GM23338 (cell line): Measurements from ENCODE around the gene STPG1.

Source experiments
- EZH2 ChIP-seq: fragments of 200-600 bp; sonication (generic); IDR thresholded peaks from one replicate; pipeline ENCODE4 v1.8.0; 2017; ENCODE audit warnings: antibody characterized with exemption, mild to moderate bottlenecking, low read depth; ENCODE audit not compliant: unreplicated experiment
- STAT1 ChIP-seq: IDR thresholded peaks from one replicate; pipeline ENCODE4 v1.6.1; 2016; ENCODE audit warnings: antibody characterized with exemption; ENCODE audit not compliant: unreplicated experiment
- ZNF114 ChIP-seq: fragments of 250-450 bp; sonication (Bioruptor Pico); IDR thresholded peaks from 2 replicates; pipeline ENCODE4 v1.5.0; 2020; ENCODE audit warnings: mild to moderate bottlenecking, moderate library complexity
- ZNF331 ChIP-seq: fragments of 250-450 bp; sonication (Bioruptor Pico); IDR thresholded peaks from 2 replicates; pipeline ENCODE4 v1.5.0; 2020; ENCODE audit warnings: low read depth, mild to moderate bottlenecking, moderate library complexity
- TF ChIP-seq, protein P1 (sequence below): IDR thresholded peaks from one replicate; pipeline ENCODE4 v1.6.1; 2018; ENCODE audit warnings: antibody characterized with exemption; ENCODE audit not compliant: unreplicated experiment
- TF ChIP-seq, protein P2 (sequence below), 2 experiments: fragments of 200-600 bp in 1 of 2; sonication (generic) in 1 of 2; conservative IDR thresholded peaks; 2 replicates each; pipeline versions ENCODE4 v1.5.1 to v1.6.1; 2016 to 2017; ENCODE audit warnings: antibody characterized with exemption in 2 of 2, low read depth in 2 of 2, mild to moderate bottlenecking in 2 of 2, moderate library complexity in 1 of 2
- TF ChIP-seq, protein P3 (sequence below): IDR thresholded peaks from 2 replicates; pipeline ENCODE4 v1.6.1; 2016; ENCODE audit warnings: antibody characterized with exemption

DNA sequence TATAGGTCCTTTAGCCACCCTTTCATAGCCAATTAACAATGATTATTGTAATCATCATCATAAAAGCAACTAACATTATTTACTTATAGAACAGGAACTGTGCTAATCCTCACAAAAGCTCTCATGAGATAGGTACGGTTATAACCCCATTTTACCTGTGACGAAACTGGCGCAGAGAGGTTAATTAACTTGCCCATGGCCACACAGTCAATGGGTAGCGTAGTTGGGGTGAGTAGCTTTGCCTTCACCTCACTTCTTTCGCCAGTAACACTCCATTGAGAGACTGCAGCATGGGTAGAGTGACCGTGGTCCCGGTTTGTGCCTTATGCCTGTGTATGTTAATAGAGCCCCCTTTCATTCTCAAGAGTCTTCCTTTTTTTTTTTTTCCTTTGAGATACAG is 12.3 kb upstream of the STPG1 start:
- TF ChIP-seq, protein P1, sequence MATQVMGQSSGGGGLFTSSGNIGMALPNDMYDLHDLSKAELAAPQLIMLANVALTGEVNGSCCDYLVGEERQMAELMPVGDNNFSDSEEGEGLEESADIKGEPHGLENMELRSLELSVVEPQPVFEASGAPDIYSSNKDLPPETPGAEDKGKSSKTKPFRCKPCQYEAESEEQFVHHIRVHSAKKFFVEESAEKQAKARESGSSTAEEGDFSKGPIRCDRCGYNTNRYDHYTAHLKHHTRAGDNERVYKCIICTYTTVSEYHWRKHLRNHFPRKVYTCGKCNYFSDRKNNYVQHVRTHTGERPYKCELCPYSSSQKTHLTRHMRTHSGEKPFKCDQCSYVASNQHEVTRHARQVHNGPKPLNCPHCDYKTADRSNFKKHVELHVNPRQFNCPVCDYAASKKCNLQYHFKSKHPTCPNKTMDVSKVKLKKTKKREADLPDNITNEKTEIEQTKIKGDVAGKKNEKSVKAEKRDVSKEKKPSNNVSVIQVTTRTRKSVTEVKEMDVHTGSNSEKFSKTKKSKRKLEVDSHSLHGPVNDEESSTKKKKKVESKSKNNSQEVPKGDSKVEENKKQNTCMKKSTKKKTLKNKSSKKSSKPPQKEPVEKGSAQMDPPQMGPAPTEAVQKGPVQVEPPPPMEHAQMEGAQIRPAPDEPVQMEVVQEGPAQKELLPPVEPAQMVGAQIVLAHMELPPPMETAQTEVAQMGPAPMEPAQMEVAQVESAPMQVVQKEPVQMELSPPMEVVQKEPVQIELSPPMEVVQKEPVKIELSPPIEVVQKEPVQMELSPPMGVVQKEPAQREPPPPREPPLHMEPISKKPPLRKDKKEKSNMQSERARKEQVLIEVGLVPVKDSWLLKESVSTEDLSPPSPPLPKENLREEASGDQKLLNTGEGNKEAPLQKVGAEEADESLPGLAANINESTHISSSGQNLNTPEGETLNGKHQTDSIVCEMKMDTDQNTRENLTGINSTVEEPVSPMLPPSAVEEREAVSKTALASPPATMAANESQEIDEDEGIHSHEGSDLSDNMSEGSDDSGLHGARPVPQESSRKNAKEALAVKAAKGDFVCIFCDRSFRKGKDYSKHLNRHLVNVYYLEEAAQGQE: no peak
- TF ChIP-seq, protein P2, sequence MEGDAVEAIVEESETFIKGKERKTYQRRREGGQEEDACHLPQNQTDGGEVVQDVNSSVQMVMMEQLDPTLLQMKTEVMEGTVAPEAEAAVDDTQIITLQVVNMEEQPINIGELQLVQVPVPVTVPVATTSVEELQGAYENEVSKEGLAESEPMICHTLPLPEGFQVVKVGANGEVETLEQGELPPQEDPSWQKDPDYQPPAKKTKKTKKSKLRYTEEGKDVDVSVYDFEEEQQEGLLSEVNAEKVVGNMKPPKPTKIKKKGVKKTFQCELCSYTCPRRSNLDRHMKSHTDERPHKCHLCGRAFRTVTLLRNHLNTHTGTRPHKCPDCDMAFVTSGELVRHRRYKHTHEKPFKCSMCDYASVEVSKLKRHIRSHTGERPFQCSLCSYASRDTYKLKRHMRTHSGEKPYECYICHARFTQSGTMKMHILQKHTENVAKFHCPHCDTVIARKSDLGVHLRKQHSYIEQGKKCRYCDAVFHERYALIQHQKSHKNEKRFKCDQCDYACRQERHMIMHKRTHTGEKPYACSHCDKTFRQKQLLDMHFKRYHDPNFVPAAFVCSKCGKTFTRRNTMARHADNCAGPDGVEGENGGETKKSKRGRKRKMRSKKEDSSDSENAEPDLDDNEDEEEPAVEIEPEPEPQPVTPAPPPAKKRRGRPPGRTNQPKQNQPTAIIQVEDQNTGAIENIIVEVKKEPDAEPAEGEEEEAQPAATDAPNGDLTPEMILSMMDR (conservative IDR thresholded peaks at IDR 0.05; ENCODE audit: low read depth in 2 of 2): no peak
- TF ChIP-seq, protein P3, sequence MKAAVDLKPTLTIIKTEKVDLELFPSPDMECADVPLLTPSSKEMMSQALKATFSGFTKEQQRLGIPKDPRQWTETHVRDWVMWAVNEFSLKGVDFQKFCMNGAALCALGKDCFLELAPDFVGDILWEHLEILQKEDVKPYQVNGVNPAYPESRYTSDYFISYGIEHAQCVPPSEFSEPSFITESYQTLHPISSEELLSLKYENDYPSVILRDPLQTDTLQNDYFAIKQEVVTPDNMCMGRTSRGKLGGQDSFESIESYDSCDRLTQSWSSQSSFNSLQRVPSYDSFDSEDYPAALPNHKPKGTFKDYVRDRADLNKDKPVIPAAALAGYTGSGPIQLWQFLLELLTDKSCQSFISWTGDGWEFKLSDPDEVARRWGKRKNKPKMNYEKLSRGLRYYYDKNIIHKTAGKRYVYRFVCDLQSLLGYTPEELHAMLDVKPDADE: no peak
- TF ChIP-seq EZH2 (no peak), STAT1 (no peak), ZNF114 (CRISPR knock-in tag) (no peak), ZNF331 (no peak)
